Spleen (tissue), 11 donors: Measurements from ENCODE around the gene TBX10. TPM values are rescaled to one million over a fixed set of nuclear protein-coding genes. Genes with fewer than 3 reads are reported as not detected.

Source experiments
- DNase-seq: peaks from one replicate; pipeline ENCODE4 v3.0.0-alpha.2; 2020
- H3K27ac ChIP-seq, 8 donors: fragments of 200-600 bp; sonication (generic) in 7 of 8; 1 replicate in 4 of 8; 2 replicates in 4 of 8; pipeline versions ENCODE4 v1.5.0 to v1.8.0; 2016 to 2021; ENCODE audit warnings: inconsistent platforms in 4 of 8, mild to moderate bottlenecking in 4 of 8, moderate library complexity in 1 of 8
- H3K27me3 ChIP-seq, 7 donors: fragments of 200-600 bp; sonication (generic) in 6 of 7; replicated peaks in 1 of 7; 1 replicate in 4 of 7; 2 replicates in 3 of 7; pipeline versions ENCODE4 v1.5.0 to v1.8.0; 2016 to 2021; ENCODE audit warnings: inconsistent platforms in 3 of 7, mild to moderate bottlenecking in 1 of 7
- H3K36me3 ChIP-seq, 6 donors: fragments of 200-600 bp; sonication (generic) in 5 of 6; 1 replicate in 4 of 6; 2 replicates in 2 of 6; pipeline versions ENCODE4 v1.5.0 to v1.8.0; 2016 to 2021; ENCODE audit warnings: inconsistent platforms in 2 of 6
- H3K4me1 ChIP-seq, 6 donors: fragments of 200-600 bp; sonication (generic) in 5 of 6; 1 replicate in 3 of 6; 2 replicates in 3 of 6; pipeline versions ENCODE4 v1.5.0 to v1.8.0; 2016 to 2021; ENCODE audit warnings: inconsistent platforms in 3 of 6
- H3K4me3 ChIP-seq, 8 donors: fragments of 200-600 bp; sonication (generic) in 7 of 8; 1 replicate in 4 of 8; 2 replicates in 4 of 8; pipeline versions ENCODE4 v1.5.0 to v1.8.0; 2016 to 2021; ENCODE audit warnings: inconsistent platforms in 4 of 8, mild to moderate bottlenecking in 4 of 8, moderate library complexity in 2 of 8
- H3K9me3 ChIP-seq, 8 donors: fragments of 200-600 bp; sonication (generic) in 7 of 8; 1 replicate in 4 of 8; 2 replicates in 4 of 8; pipeline versions ENCODE4 v1.5.0 to v1.8.0; 2016 to 2021; ENCODE audit warnings: inconsistent platforms in 4 of 8
- POLR2A ChIP-seq, 3 donors: fragments of 450-650 bp; IDR thresholded peaks; one replicate each; pipeline ENCODE4 v1.5.1; 2017; ENCODE audit warnings: antibody characterized with exemption in 3 of 3, mild to moderate bottlenecking in 1 of 3
- POLR2AphosphoS5 ChIP-seq, 3 donors: sonication (generic); formaldehyde crosslinking; IDR thresholded peaks; one replicate each; pipeline ENCODE4 v1.5.1; 2017; ENCODE audit warnings: antibody characterized with exemption in 3 of 3
- WGBS, 5 donors: extraction: QIAGEN DNeasy Blood & Tissue Kit in 3 of 5; methylation state at CpG; one replicate each; pipeline versions ENCODE4 v1.1.5 to v1.1.7; 2013 to 2018; 5-methylcytosine and 5-hydroxymethylcytosine counted together
- intact Hi-C: fragments of 100-400 bp; cut with DNase I; formaldehyde crosslinking; loops from one replicate; pipeline ENCODE4 v1.15.0; 2023; ENCODE audit warnings: low total_unique reads
- polyA plus RNA-seq, 3 donors: library from polyadenylated mRNA; stranded (reverse); fragments of 200-250 nt; gene quantifications; one replicate each; pipeline ENCODE4 v1.2.1, GENCODE V29; 2013
- total RNA-seq, 7 donors: library from RNA; depleted of rRNA in 3 of 7; stranded (reverse); fragments of >200 nt in 3 of 7; fragmentation: NEBNext Ultra II Directional in 4 of 7; extraction: Animal tissue kit (Norgen Biotek cat#: 25700) in 4 of 7; gene quantifications; one replicate each; pipeline versions ENCODE4 v1.1.0 to v1.2.1, GENCODE V29; 2016 to 2021
- TF ChIP-seq, protein P1 (sequence below), 11 experiments: fragments of 200-600 bp in 7 of 11; fragments of 450-650 bp in 4 of 11; sonication (generic) in 4 of 11; IDR thresholded peaks in 8 of 11; conservative IDR thresholded peaks in 3 of 11; 1 replicate in 7 of 11; 2 replicates in 4 of 11; pipeline versions ENCODE4 v1.4.0 to v1.8.0; 2016 to 2021; ENCODE audit warnings: antibody characterized with exemption in 11 of 11, inconsistent platforms in 4 of 11, mild to moderate bottlenecking in 1 of 11
- donor health status: healthy with polysubstance abuse.
- donor health status: DM: no; HTN: no; CAD: no; lungs with moderate emphysema.
- donor health status: DM: no; HTN: no; CAD: no.
- donor health status: Bipolar disorder and iron deficiency.
- donor health status: healthy.
- donor health status: DM: no; HTN: no; CAD: no.
- donor health status: DM: yes; HTN: yes; CAD: no.

The TBX10 gene
- total and polyA plus RNA-seq, 10 donors = 0.08 TPM; not detected in 9

DNA sequence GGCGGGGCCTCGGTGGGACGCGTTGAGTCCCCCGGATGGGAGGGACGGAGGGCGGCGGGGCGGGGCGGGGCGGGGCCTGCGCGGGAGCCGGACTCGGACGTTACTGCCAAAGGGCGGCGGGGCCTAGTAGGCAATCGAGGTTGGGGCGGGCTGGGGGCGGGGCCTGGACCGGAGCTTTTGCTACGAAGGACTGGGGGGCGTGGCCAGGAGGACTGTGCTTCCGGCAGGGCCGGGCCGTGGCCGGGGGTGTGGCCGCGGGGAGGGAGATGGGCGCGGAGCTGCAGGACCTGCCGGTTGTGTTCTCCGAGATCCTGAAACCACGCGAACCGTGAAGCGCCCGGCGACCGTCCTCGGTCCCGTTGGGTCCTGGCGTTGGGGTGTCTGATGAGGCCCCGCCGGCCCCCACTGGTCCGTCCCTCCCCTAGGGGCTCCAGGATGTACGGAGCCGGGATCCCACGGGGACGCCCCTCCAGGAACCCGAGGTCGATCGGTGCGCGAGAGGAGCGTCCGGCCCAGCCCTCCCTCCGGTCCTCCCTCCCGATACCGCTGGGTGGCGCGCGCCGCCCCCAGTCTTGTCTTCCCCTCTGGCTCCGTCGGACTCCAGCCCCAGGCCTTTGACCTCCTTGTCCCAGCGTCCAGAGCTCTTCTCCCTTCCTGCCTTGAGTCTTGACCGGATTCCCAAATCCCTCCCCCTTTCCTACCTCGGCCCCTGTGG, 9.2 kb downstream of the TBX10 start:
- 0 to 2% (median 1%) methylated on average over 21 to 70 of the region's 70 CpGs for WGBS, 5 donors
- DNase-seq = peak; percentile 99
- Histone ChIP-seq H3K9me3 (no peaks in the 10 kb centered on the region), H3K27me3 (no peaks in the 10 kb centered on the region), H3K36me3 (no peaks in the 10 kb centered on the region), H3K4me1 (peaks cover 7 to 25% (median 20%) of the 10 kb centered on the region in 6 donors), H3K27ac (peak overlapping the region; percentile 87 to 95 (median 91)), H3K4me3 (peak overlapping the region; percentile 46 to 77 (median 70))
- intact Hi-C loops = no loop called here
- TF ChIP-seq POLR2AphosphoS5 (IDR thresholded peaks at IDR 0.05) (peak; percentile 82 to 84 (median 83)), POLR2A (IDR thresholded peaks at IDR 0.05) (peak in 1 of 3 donors; percentile 19)
- TF ChIP-seq, protein P1, sequence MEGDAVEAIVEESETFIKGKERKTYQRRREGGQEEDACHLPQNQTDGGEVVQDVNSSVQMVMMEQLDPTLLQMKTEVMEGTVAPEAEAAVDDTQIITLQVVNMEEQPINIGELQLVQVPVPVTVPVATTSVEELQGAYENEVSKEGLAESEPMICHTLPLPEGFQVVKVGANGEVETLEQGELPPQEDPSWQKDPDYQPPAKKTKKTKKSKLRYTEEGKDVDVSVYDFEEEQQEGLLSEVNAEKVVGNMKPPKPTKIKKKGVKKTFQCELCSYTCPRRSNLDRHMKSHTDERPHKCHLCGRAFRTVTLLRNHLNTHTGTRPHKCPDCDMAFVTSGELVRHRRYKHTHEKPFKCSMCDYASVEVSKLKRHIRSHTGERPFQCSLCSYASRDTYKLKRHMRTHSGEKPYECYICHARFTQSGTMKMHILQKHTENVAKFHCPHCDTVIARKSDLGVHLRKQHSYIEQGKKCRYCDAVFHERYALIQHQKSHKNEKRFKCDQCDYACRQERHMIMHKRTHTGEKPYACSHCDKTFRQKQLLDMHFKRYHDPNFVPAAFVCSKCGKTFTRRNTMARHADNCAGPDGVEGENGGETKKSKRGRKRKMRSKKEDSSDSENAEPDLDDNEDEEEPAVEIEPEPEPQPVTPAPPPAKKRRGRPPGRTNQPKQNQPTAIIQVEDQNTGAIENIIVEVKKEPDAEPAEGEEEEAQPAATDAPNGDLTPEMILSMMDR (IDR thresholded peaks at IDR 0.05 in 8 of 11, conservative IDR thresholded peaks at IDR 0.05 in 3 of 11) = peak; percentile 66 to 90 (median 75)

DNA sequence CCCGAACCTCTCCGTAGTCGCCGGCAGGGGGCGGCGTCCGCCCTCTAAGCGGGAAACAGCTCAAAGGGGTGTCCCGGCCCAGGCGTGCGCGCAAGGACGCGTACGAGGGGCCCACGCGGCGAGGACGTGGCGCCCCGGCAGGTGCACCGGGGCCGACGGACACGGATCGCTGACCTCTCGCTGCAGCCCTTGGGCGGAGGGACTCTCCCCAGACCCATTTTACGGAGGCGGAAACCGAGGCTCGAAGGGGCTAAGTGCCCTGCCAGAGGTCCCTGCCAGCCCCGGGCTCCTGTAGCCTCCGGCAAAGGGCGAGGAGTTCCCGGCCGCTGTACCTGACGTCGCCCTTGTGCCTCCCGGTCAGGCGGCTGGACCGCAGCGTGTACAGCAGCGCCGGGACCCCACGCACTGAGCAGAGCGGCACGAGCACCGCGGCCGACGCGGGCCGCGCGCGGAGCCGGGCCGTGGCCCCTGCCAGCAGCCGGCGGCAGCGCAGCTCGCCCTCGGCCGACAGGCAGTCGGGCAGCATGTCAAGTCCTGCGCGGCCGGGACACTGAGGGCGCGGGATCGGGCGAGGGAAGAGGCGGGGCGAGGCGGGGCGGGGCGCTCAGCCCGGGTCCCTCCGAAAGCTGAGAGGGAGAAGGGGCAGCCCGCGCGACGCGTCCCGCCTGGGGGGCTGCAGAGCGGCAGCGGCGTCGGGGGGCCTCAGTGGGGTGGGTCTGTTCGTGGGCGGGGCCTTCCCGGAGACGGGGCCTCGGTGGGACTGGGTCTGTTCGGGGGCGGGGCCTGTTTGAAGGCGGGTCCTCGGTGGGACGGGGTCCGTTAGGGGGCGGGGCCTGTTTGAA, 10.0 kb downstream of the TBX10 start, which contains the start of gene NUDT8:
Gene NUDT8 (minus strand): TSS at position 552 of the 842 bp plus-strand sequence. CDS start 26 bp downstream, at position 526.
- peak within 1 kb of the TSS; percentile 87 to 95 (median 91) for H3K27ac ChIP-seq
- intact Hi-C loops = no loop called here

DNA sequence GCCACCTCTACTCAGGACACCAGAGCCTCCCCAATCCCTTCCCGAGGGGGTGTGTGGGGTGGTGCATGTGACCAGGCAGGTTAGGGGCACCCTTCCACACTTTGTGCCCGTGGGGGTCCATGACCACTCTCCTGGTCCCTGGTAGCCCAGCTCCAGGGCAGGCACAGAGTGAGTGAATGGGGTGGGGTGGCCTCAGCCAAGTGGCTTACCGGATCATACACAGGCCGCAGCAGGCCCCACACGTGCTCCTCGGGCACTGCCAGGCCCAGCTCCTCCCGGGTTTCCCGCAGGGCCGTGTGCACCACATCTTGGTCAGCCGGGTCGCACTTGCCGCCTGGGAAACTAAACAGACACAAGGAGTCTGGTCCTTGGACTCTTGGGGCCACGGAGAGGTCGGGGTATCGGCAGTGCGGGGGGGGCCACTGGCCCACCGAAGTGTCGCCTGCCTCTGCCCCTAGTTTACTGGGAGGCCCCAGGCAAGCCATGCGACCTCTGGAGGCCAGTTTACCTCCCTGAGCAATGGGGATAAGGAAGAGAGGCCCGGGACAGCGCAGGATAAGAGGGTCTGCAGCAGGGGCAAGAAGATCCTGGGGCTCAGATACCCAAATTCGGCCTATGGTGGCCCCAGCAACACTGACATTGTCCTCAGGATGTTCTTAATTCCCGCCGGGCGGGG, 10.7 kb downstream of the TBX10 start:
- H3K27me3 ChIP-seq = no peaks in the 10 kb centered on the region
- H3K4me3 ChIP-seq = peak overlapping the region in 7 of 8 donors; percentile 46 to 77 (median 69)
- 44 to 67% (median 61%) methylated on average over 16 to 25 of the region's 25 CpGs for WGBS, 5 donors
- no peaks in the 10 kb centered on the region for H3K9me3 ChIP-seq
- no peak for DNase-seq
- peaks cover 7 to 25% (median 20%) of the 10 kb centered on the region in 6 donors for H3K4me1 ChIP-seq
- TF ChIP-seq, protein P1 (IDR thresholded peaks at IDR 0.05 in 8 of 11, conservative IDR thresholded peaks at IDR 0.05 in 3 of 11) = peak in 1 of 11 experiments; percentile 97
- no peak for TF ChIP-seq POLR2A (IDR thresholded peaks at IDR 0.05)
- no peak for TF ChIP-seq POLR2AphosphoS5 (IDR thresholded peaks at IDR 0.05)
- H3K27ac ChIP-seq = peak overlapping the region; percentile 87 to 95 (median 91)
- intact Hi-C loops = no loop called here
- H3K36me3 ChIP-seq = no peaks in the 10 kb centered on the region

More for the DNA sequence above, 10.0 kb downstream of the TBX10 start, which contains the start of gene NUDT8:
- Histone ChIP-seq H3K27me3 (no peaks in the 10 kb centered on the region), H3K36me3 (no peaks in the 10 kb centered on the region), H3K4me3 (peak within 1 kb of the TSS; percentile 46 to 77 (median 70)), H3K9me3 (no peaks in the 10 kb centered on the region), H3K4me1 (peaks cover 7 to 25% (median 20%) of the 10 kb centered on the region in 6 donors)
- whole genome bisulfite sequencing, 5 donors = 0 to 1% (median 1%) methylated on average over 31 to 102 of the region's 102 CpGs
- peak; percentile 98 for DNase-seq
- TF ChIP-seq, protein P1 (IDR thresholded peaks at IDR 0.05 in 8 of 11, conservative IDR thresholded peaks at IDR 0.05 in 3 of 11) = peak; percentile 42 to 98 (median 92)
- TF ChIP-seq POLR2AphosphoS5 (IDR thresholded peaks at IDR 0.05) (peak; percentile 66 to 80 (median 68)), POLR2A (IDR thresholded peaks at IDR 0.05) (peak in 1 of 3 donors; percentile 18)
